Mesenchymal stem cell (in vitro differentiated cells and primary cell): ENCODE measurements around the gene PPP2R5D.

Source experiments
- DNase-seq: peaks from one replicate; pipeline ENCODE4 v3.0.0-alpha.2; 2013
- H2AFZ ChIP-seq: one replicate; pipeline ENCODE4 v1.6.1; 2013; ENCODE audit warnings: low read depth, mild to moderate bottlenecking, control low read depth, inconsistent platforms, low read length, moderate library complexity
- H2AK5ac ChIP-seq: 2 replicates; pipeline ENCODE4 v1.6.1; 2013; ENCODE audit warnings: low read length, moderate library complexity, mild to moderate bottlenecking, inconsistent platforms; ENCODE audit not compliant: severe bottlenecking
- H2BK120ac ChIP-seq: one replicate; pipeline ENCODE4 v1.6.1; 2013; ENCODE audit warnings: low read depth, mild to moderate bottlenecking, inconsistent platforms, low read length, moderate library complexity
- H2BK12ac ChIP-seq, 2 experiments: one replicate each; pipeline ENCODE4 v1.6.1; 2013; ENCODE audit warnings: inconsistent platforms in 2 of 2, low read length in 2 of 2, mild to moderate bottlenecking in 2 of 2, moderate library complexity in 2 of 2, control low read depth in 1 of 2
- H2BK15ac ChIP-seq: one replicate; pipeline ENCODE4 v1.6.1; 2013; ENCODE audit warnings: mild to moderate bottlenecking, low read depth, inconsistent platforms; ENCODE audit not compliant: poor library complexity, severe bottlenecking
- H2BK5ac ChIP-seq: 2 replicates; pipeline ENCODE4 v1.6.1; 2013; ENCODE audit warnings: low read depth, mild to moderate bottlenecking, low read length, control low read depth, inconsistent platforms; ENCODE audit not compliant: poor library complexity, severe bottlenecking
- H3K14ac ChIP-seq, 2 experiments: one replicate each; pipeline ENCODE4 v1.6.1; 2013; ENCODE audit warnings: inconsistent platforms in 2 of 2, low read length in 2 of 2, control low read depth in 1 of 2, mild to moderate bottlenecking in 1 of 2, moderate library complexity in 1 of 2
- H3K18ac ChIP-seq, 2 experiments: one replicate each; pipeline ENCODE4 v1.6.1; 2013; ENCODE audit warnings: inconsistent platforms in 2 of 2, low read length in 2 of 2, control low read depth in 1 of 2, low read depth in 1 of 2, mild to moderate bottlenecking in 1 of 2
- H3K23ac ChIP-seq, 2 experiments: one replicate each; pipeline ENCODE4 v1.6.1; 2013; ENCODE audit warnings: inconsistent platforms in 2 of 2, low read length in 2 of 2, mild to moderate bottlenecking in 2 of 2, moderate library complexity in 2 of 2, control low read depth in 1 of 2
- H3K27ac ChIP-seq: 2 replicates; pipeline ENCODE4 v1.5.1; 2013; ENCODE audit warnings: mild to moderate bottlenecking, moderate library complexity, low read length, control low read depth, inconsistent platforms; ENCODE audit not compliant: poor library complexity, severe bottlenecking
- H3K27me3 ChIP-seq, 2 experiments: 2 replicates each; pipeline versions ENCODE4 v1.6.1 to v1.7.0; 2013; ENCODE audit warnings: low read length in 2 of 2, mild to moderate bottlenecking in 2 of 2, moderate library complexity in 2 of 2, control low read depth in 1 of 2, inconsistent platforms in 1 of 2; ENCODE audit not compliant: control insufficient read depth in 1 of 2, insufficient read depth in 1 of 2
- H3K36me3 ChIP-seq, 2 experiments: 2 replicates each; pipeline versions ENCODE4 v1.6.1 to v1.7.0; 2013; ENCODE audit warnings: low read length in 2 of 2, control low read depth in 1 of 2, inconsistent platforms in 1 of 2, low read depth in 1 of 2, mild to moderate bottlenecking in 1 of 2; ENCODE audit not compliant: insufficient read depth in 2 of 2, control insufficient read depth in 1 of 2
- H3K4ac ChIP-seq, 2 experiments: one replicate each; pipeline ENCODE4 v1.6.1; 2013; ENCODE audit warnings: inconsistent platforms in 2 of 2, low read length in 2 of 2, mild to moderate bottlenecking in 2 of 2, moderate library complexity in 2 of 2, control low read depth in 1 of 2, low read depth in 1 of 2
- H3K4me1 ChIP-seq: 2 replicates; pipeline ENCODE4 v1.6.1; 2013; ENCODE audit warnings: low read depth, low read length, control low read depth; ENCODE audit not compliant: control insufficient read depth, insufficient read depth
- H3K4me2 ChIP-seq: 2 replicates; pipeline ENCODE4 v1.6.1; 2013; ENCODE audit warnings: low read length, mild to moderate bottlenecking, inconsistent platforms; ENCODE audit not compliant: poor library complexity, severe bottlenecking
- H3K4me3 ChIP-seq, 2 experiments: 2 replicates each; pipeline versions ENCODE4 v1.5.1 to v1.7.0; 2013; ENCODE audit warnings: low read length in 2 of 2, mild to moderate bottlenecking in 2 of 2, control low read depth in 1 of 2, low read depth in 1 of 2; ENCODE audit not compliant: insufficient read depth in 1 of 2
- H3K79me1 ChIP-seq: replicated peaks from 2 replicates; pipeline ENCODE4 v1.6.1; 2013; ENCODE audit warnings: mild to moderate bottlenecking, control low read depth, low read length, inconsistent platforms; ENCODE audit not compliant: poor library complexity, severe bottlenecking
- H3K9ac ChIP-seq: 2 replicates; pipeline ENCODE4 v1.7.0; 2013; ENCODE audit warnings: mild to moderate bottlenecking, low read length, moderate library complexity
- H3K9me3 ChIP-seq: 2 replicates; pipeline ENCODE4 v1.7.0; 2013; ENCODE audit warnings: mild to moderate bottlenecking, low read length; ENCODE audit not compliant: control insufficient read depth
- H4K8ac ChIP-seq: one replicate; pipeline ENCODE4 v1.6.1; 2013; ENCODE audit warnings: inconsistent platforms, mild to moderate bottlenecking, low read length, moderate library complexity
- H4K91ac ChIP-seq: one replicate; pipeline ENCODE4 v1.6.1; 2013; ENCODE audit warnings: mild to moderate bottlenecking, low read length, inconsistent platforms
- WGBS: methylation state at CpG from one replicate; pipeline ENCODE4 v1.1.7; 2013; ENCODE audit warnings: mixed read lengths; 5-methylcytosine and 5-hydroxymethylcytosine counted together

Gene PPP2R5D

DNA sequence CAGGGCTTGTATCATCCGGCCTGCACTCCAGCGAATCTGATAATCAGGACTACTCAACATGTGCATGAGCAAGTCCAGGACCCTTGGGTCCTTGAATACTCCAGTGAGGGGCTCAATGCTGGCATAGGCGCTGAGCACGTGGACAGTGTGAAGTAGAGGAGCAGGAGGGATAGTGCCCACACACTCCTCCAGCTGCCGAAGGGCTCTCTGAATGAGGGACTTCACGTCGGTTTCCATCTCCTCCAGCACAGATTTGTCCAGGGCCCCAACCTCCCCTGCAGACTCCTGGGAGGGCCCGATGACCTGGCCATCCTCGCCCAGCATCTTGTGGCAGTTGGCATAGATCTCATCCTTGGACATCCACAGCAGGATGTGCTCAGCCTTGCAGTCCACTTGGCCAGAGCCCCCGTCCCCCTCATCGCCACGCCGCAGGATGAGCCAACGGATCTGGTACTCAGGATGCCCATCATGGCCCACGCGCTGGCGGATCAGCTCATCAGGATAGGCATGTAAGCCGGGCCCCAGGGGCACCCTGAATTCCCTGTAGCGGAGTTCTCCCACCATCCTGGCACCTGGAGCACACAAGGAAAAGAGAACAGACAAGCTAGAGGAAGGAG, 68.0 kb downstream of the PPP2R5D start:
- no peaks in the 10 kb centered on the region for H3K9me3 ChIP-seq
- no peak overlapping the region for H3K27ac ChIP-seq
- H2BK12ac ChIP-seq, result peak overlapping the region; percentile 15 to 54
- peak overlapping the region in 1 of 2 experiments; percentile 0 for H3K23ac ChIP-seq
- H3K79me1 ChIP-seq, result peaks cover 31% of the 10 kb centered on the region
- H3K4me3 ChIP-seq, result peak overlapping the region in 1 of 2 experiments; percentile 93
- peak overlapping the region; percentile 97 for H4K8ac ChIP-seq
- no peak overlapping the region for H2AFZ ChIP-seq
- peak overlapping the region; percentile 99 for H3K9ac ChIP-seq
- no peak overlapping the region for H2BK5ac ChIP-seq
- no peaks in the 10 kb centered on the region for H3K27me3 ChIP-seq
- peak overlapping the region; percentile 97 for H4K91ac ChIP-seq
- DNase-seq, result no peak
- H3K14ac ChIP-seq, result peak overlapping the region in 1 of 2 experiments; percentile 51
- 96% methylated on average over 19 of the region's 19 CpGs for WGBS
- peak overlapping the region; percentile 90 to 99 for H3K4ac ChIP-seq
- H3K4me2 ChIP-seq, result peak overlapping the region; percentile 70
- peaks cover 31% of the 10 kb centered on the region for H3K4me1 ChIP-seq
- peak overlapping the region; percentile 82 for H2AK5ac ChIP-seq
- H3K36me3 ChIP-seq, result peaks cover 57 to 72% of the 10 kb centered on the region in 2 experiments
- H2BK15ac ChIP-seq, result no peak overlapping the region
- H2BK120ac ChIP-seq, result no peak overlapping the region
- H3K18ac ChIP-seq, result peak overlapping the region; percentile 1 to 95

DNA sequence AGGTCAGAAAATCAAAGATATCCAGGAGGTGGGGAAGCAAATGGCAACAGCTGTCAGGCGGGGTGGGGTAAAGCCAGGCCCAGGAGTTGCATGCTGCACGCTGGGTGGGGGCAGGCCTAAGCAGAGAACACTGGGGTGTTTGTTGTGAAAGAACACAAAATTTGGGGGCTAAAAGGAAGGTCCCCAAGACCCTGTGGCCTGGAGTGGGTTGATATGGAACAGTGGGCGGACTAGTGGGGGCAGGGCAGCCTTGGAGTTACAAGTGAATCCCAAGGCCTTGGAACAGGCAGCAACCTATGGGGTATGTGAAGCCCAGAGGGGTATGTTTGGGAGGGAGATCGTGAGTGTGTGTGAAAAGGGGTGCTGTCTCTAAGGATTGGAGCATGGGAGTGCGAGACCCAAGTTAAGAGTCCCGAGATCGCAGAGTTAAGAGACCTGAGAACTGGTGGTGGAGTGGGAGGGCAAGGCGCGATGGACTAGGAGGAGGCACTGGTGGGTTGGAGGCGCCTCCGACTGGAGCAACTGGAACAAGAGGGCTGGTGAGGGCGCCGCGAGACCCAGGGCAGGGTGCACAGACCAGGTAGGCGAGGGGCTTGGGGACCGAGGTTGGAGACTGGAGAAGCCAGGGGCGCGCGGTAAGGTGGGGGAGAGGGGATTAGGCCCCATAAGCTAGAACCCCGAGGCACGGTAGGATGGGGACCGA, 68.6 kb downstream of the PPP2R5D start:
- Histone ChIP-seq H2AFZ (peak overlapping the region; percentile 6), H3K4me3 (peak overlapping the region; percentile 73 to 93), H3K79me1 (peaks cover 28% of the 10 kb centered on the region), H2BK15ac (peak overlapping the region; percentile 78), H2BK120ac (peak overlapping the region; percentile 93), H3K14ac (peak overlapping the region; percentile 7 to 98), H4K8ac (peak overlapping the region; percentile 97), H2BK12ac (peak overlapping the region; percentile 6 to 54), H3K27me3 (no peaks in the 10 kb centered on the region), H3K4me2 (peak overlapping the region; percentile 70), H3K27ac (peak overlapping the region; percentile 90), H3K23ac (peak overlapping the region in 1 of 2 experiments; percentile 78), H4K91ac (peak overlapping the region; percentile 97), H3K4me1 (peaks cover 31% of the 10 kb centered on the region), H3K36me3 (peaks cover 53 to 71% of the 10 kb centered on the region in 2 experiments), H3K9ac (peak overlapping the region; percentile 99), H3K18ac (peak overlapping the region; percentile 65 to 95), H2BK5ac (peak overlapping the region; percentile 85), H3K4ac (peak overlapping the region; percentile 90 to 99), H2AK5ac (peak overlapping the region; percentile 82), H3K9me3 (no peaks in the 10 kb centered on the region)
- peak; percentile 48 for DNase-seq
- WGBS, result 20% methylated on average over 22 of the region's 22 CpGs

DNA sequence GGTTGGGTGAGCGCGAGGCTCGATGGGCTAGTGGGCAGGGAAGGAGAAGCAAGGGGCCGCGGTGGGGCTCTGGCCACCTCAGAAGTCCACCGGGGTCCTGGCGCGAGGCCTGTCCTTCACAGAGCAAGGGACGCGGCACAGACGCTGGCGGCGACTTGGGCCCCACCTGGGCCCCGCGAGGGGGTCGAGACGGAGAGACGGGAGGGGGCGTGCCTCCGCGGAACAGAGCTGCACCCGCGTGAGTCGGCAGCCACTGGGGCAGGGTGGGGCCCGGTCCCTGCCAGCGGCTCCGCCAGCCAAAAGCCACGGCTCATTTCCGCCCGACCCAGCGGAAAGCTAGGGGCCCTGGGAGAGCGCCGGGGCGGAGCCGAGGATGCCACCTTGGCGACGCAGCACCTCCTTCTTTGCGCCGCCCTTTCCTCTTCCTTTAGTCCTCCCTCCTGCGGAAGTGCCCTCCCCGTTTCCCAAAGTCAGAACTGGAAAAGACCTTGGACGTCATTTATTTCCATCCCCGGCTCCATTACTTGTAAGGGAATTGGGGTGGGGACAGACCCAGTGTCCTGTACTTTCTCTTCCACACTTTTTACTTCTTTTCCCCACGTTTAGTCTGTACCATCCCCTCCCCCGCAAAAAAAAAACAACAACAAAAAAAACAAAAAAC, 69.3 kb downstream of the PPP2R5D start, which contains the start of gene CUL7:
Gene CUL7 (minus strand): TSS at position 307 of the 661 bp plus-strand sequence. CDS start 1,063 bp downstream, outside the sequence.
- H3K4me1 ChIP-seq, result peaks cover 29% of the 10 kb centered on the region

More for the DNA sequence above, 69.3 kb downstream of the PPP2R5D start, which contains the start of gene CUL7:
- Histone ChIP-seq H2BK12ac (peak within 1 kb of the TSS; percentile 6 to 54), H3K23ac (peak within 1 kb of the TSS in 1 of 2 experiments; percentile 78), H3K9ac (peak within 1 kb of the TSS; percentile 99), H3K4me2 (peak within 1 kb of the TSS; percentile 70), H3K27ac (peak within 1 kb of the TSS; percentile 90), H3K14ac (peak within 1 kb of the TSS; percentile 7 to 98), H3K79me1 (peaks cover 23% of the 10 kb centered on the region), H3K4ac (peak within 1 kb of the TSS; percentile 90 to 99), H3K36me3 (peaks cover 48 to 65% of the 10 kb centered on the region in 2 experiments), H3K27me3 (no peaks in the 10 kb centered on the region), H2AFZ (peak within 1 kb of the TSS; percentile 6), H3K18ac (peak within 1 kb of the TSS; percentile 65 to 95), H2BK120ac (peak within 1 kb of the TSS; percentile 93), H3K9me3 (no peaks in the 10 kb centered on the region), H3K4me3 (peak within 1 kb of the TSS; percentile 73 to 93), H4K8ac (peak within 1 kb of the TSS; percentile 97), H4K91ac (peak within 1 kb of the TSS; percentile 97), H2BK15ac (peak within 1 kb of the TSS; percentile 78), H2AK5ac (peak within 1 kb of the TSS; percentile 82), H2BK5ac (peak within 1 kb of the TSS; percentile 85)
- WGBS, result 2% methylated on average over 25 of the region's 45 CpGs
- peak; percentile 95 for DNase-seq
